ENCODE data around the gene BMPER.

Gene BMPER

GRCh38 chr7:33921216-33921938 lies 16.0 kb downstream of the BMPER start:
- no peak for TF ChIP-seq CTCF (IDR thresholded peaks at IDR 0.05; ENCODE audit: insufficient read depth, low read length, missing control alignments)
- no peak for DNase-seq (ENCODE audit: low read depth, low spot score)
- POLR2A ChIA-PET: no interaction called here
- H3K4me3 ChIP-seq (ENCODE audit: low read depth, low read length): no peak overlapping the region
- CTCF ChIA-PET: interaction anchor here (0.8 to 5.1 kb wide), 4 partner anchors 11 to 678 kb away, joined by 3 to 74 read pairs (median 3); no protein-coding TSS in a partner anchor

- no peak for TF ChIP-seq CTCF (IDR thresholded peaks at IDR 0.05; ENCODE audit: insufficient read depth, low read length, missing control alignments)
- H3K4me3 ChIP-seq (ENCODE audit: low read depth, low read length): no peak overlapping the region
- ChIA-PET CTCF (interaction anchor here (0.8 to 5.1 kb wide), 4 partner anchors 9 to 464 kb away, joined by 3 to 74 read pairs (median 3); no protein-coding TSS in a partner anchor), POLR2A (no interaction called here)
- DNase-seq (ENCODE audit: low read depth, low spot score): no peak
Observed at GRCh38 chr7:33922820-33923219, 17.5 kb downstream of the BMPER start.

- no peak for DNase-seq (ENCODE audit: low read depth, low spot score)
- no peak overlapping the region for H3K4me3 ChIP-seq (ENCODE audit: low read depth, low read length)
- no peak for TF ChIP-seq CTCF (IDR thresholded peaks at IDR 0.05; ENCODE audit: insufficient read depth, low read length, missing control alignments)
- CTCF ChIA-PET: interaction anchor here (0.5 to 5.1 kb wide), 5 partner anchors 9 to 681 kb away, joined by 3 to 74 read pairs (median 3); no protein-coding TSS in a partner anchor
- POLR2A ChIA-PET: no interaction called here
Observed at GRCh38 chr7:33923440-33924229, 18.3 kb downstream of the BMPER start.

- no peak overlapping the region for H3K4me3 ChIP-seq (ENCODE audit: low read depth, low read length)
- POLR2A ChIA-PET: no interaction called here
- no peak for DNase-seq (ENCODE audit: low read depth, low spot score)
- no peak for TF ChIP-seq CTCF (IDR thresholded peaks at IDR 0.05; ENCODE audit: insufficient read depth, low read length, missing control alignments)
- CTCF ChIA-PET: interaction anchor here (1.0 to 1.4 kb wide), 6 partner anchors 8 to 31 kb away, joined by 3 to 6 read pairs (median 4); partner anchors contain the start of gene BMPER
Observed at GRCh38 chr7:33926535-33926934, 21.2 kb downstream of the BMPER start.

GRCh38 chr7:33928986-33929385 lies 23.6 kb downstream of the BMPER start:
- DNase-seq (ENCODE audit: low read depth, low spot score): no peak
- H3K4me3 ChIP-seq (ENCODE audit: low read depth, low read length): no peak overlapping the region
- CTCF ChIA-PET: interaction anchor here (1.0 to 6.6 kb wide), 8 partner anchors 6 to 686 kb away, joined by 3 to 74 read pairs (median 19); no protein-coding TSS in a partner anchor
- TF ChIP-seq CTCF (IDR thresholded peaks at IDR 0.05; ENCODE audit: insufficient read depth, low read length, missing control alignments): no peak
- POLR2A ChIA-PET: no interaction called here

GRCh38 chr7:33932221-33932620 lies 26.9 kb downstream of the BMPER start:
- TF ChIP-seq CTCF (IDR thresholded peaks at IDR 0.05; ENCODE audit: insufficient read depth, low read length, missing control alignments): no peak
- no peak for DNase-seq (ENCODE audit: low read depth, low spot score)
- ChIA-PET CTCF (interaction anchor here (0.5 to 6.6 kb wide), 92 partner anchors 10 to 1167 kb away, joined by 3 to 126 read pairs (median 5); partner anchors contain the start of gene BMPER), POLR2A (interaction anchor here (0.6 to 1.4 kb wide), 3 partner anchors 27 to 132 kb away, joined by 3 to 5 read pairs (median 3); no protein-coding TSS in a partner anchor)
- H3K4me3 ChIP-seq (ENCODE audit: low read depth, low read length): no peak overlapping the region

Measured in AG04449 (cell line).